Measurements from ENCODE around the gene TAS2R14.

TAS2R14 gene

DNA sequence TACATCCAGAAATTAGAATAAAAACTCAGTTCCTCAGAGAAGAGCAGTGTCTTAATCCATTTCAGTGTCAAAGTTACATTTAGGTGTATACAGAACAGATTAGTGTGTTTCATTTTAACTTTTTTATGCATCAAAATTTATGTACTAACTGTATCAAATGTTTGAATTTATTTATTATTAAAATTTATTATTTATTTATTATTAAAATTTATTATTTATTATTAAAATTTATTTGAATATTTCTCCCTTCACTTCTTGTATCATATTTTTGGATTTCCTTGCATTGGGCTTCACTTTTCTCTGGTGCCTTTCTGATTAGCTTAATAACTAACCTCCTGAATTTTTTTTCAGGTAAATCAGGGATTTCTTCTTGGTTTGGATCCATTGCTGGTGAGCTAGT lies 2.3 kb upstream of the TAS2R14 start:
- H3K4me3 ChIP-seq (ENCODE audit: low read length), result no peak overlapping the region
- TF ChIP-seq ZNF274 (IDR thresholded peaks at IDR 0.05; ENCODE audit: low read depth, low read length), result no peak

DNA sequence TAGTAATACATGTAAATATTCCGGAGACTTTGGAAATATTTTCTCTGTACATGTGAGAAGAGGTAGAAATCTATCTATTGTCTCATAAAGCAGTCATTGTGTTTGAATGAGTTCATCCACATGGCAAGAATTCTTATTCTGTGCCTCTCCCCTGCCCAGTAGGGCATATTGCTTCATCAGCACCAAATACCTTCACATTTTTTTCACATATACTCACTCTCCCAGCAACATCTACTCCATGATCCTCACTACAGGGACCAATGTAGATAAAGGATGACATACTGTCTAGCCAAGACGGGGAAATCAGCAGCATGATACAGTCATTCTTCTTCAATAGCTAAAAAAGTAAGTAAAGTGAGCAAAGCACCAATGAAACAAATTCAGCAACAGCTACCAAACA lies 1.3 kb upstream of the TAS2R14 start:
- H3K4me3 ChIP-seq (ENCODE audit: low read length), result no peak overlapping the region
- TF ChIP-seq ZNF274 (IDR thresholded peaks at IDR 0.05; ENCODE audit: low read depth, low read length), result no peak

DNA sequence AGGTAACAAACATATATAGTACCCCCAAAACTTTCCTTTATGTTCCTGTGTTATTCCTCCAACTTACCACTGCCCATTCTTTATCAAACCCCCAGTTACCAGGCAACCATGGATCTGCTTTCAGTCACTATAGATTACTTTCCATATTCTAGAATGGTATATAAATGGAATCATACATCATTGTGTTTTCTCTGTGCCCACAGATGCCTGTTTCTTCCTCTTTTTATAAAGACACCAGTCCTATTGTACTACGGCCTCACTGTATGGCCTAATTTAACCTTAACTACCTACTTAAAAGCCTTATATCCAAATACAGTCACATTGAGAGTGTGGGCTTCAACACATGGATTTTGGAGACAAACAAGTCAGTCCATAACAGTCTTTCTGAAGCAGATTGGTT lies 2.6 kb downstream of the TAS2R14 start:
- no peak overlapping the region for H3K4me3 ChIP-seq (ENCODE audit: low read length)
- no peak for TF ChIP-seq ZNF274 (IDR thresholded peaks at IDR 0.05; ENCODE audit: low read depth, low read length)

DNA sequence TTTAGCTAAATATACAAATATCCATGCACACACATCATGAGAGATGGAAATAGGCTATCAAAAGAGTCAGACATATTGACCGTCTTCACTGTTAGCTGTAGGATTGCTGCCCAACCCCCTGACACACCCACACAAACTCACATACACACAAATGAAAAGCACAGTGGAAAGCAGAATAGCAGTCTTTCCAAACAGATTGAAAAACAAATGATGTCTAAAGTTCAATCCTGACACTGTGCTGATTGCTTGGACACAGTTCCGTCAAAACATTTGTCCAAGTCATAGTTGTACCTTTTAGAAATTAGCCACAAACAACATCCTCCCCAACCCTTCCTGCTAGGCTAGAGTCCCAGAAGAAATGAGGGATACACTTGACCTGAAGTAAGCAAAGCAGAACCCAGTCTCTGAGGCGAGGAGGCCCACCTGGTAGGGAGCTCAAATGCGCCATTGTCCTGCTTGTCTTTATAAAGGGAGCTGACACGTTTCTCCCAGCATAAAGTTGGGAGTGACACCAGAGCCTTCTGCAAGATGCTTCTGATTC lies 10.2 kb downstream of the TAS2R14 start, which contains the start of gene PRH2:
TSS of gene PRH2 (plus strand) at position 491 of the 541 bp plus-strand sequence. CDS start at position 529, 38 bp downstream.
- TF ChIP-seq ZNF274 (IDR thresholded peaks at IDR 0.05; ENCODE audit: low read depth, low read length), result no peak
- no peak within 1 kb of the TSS for H3K4me3 ChIP-seq (ENCODE audit: low read length)

DNA sequence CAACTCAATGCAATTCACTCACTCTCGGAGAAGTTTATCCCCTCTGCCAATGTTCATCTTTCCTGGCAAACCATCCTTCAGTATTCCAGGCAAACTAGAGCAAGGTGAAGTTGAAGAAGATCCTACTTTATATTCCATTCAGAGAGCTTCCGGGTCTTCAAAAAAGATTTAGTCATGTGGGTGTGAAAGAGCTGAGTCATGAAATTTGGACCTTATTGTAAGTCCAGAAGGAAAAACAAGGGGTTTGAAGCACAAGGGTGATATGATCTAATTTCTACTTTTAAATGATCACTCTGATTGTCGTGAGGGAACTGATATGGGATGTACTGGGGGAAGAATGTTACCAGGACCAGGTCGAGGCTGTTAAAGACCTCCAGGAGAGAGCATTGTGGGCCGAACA lies 12.8 kb downstream of the TAS2R14 start:
- TF ChIP-seq ZNF274 (IDR thresholded peaks at IDR 0.05; ENCODE audit: low read depth, low read length), result no peak
- H3K4me3 ChIP-seq (ENCODE audit: low read length), result no peak overlapping the region

DNA sequence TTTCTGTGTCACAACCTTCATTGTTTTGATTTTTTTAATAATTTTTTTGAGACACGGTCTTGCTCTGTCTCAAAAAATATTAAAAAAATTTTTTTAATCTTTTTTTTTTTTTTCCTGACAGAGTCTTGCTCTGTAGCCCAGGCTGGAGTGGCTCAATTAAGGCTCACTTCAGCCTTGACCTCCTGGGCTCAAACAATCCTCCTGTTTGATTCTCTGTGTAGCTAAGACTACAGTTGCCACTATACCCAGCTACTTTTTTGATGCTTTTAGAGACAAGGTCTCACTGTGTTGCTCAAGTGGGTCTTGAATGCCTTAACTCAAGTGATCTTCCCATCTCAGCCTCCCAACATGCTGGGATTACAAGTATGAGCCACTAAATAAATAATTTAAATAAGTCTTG lies 19.3 kb downstream of the TAS2R14 start:
- no peak overlapping the region for H3K4me3 ChIP-seq (ENCODE audit: low read length)
- TF ChIP-seq ZNF274 (IDR thresholded peaks at IDR 0.05; ENCODE audit: low read depth, low read length), result no peak

DNA sequence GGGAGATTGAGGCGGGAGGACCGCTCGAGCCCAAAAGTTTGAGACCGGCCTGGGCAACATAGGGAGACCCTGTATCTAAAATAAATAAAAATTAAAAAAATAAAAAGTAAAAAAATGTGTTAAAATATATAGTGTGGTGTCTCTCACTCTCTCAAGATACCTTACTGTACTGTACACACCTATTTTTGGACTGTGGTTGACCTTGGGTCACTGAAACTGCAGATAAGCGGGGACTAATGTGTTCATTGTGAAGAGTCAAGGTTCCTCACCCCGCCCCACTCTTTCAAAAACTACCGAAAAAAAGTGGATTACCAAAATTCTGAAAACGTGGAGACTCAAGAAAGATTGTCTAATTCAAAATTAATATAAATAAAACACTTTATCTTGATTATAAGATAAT lies 28.7 kb downstream of the TAS2R14 start:
- H3K4me3 ChIP-seq (ENCODE audit: low read length), result no peak overlapping the region
- no peak for TF ChIP-seq ZNF274 (IDR thresholded peaks at IDR 0.05; ENCODE audit: low read depth, low read length)

DNA sequence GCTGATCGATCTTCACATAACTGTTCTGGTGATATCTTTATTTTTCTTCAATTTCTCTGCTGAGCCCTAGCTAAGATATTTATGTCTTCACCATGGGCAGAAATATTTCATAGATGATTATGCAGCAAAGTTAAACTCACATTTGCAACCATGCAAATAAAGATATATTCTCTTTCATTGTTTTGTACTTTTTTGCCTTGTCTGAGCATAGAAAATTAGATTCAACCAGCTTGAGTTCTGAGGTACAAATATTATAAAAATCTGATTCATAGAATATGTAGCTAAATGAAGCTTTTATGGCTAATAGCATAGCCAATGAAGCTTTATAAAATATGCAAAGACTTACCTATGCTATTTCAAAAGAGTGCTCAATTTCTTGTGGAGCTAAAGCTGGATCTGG lies 29.6 kb downstream of the TAS2R14 start, which contains the start of gene TAS2R13:
TSS of gene TAS2R13 (minus strand) at position 101 of the 400 bp plus-strand sequence. CDS start 264 bp downstream, outside the sequence.
- no peak for TF ChIP-seq ZNF274 (IDR thresholded peaks at IDR 0.05; ENCODE audit: low read depth, low read length)
- no peak within 1 kb of the TSS for H3K4me3 ChIP-seq (ENCODE audit: low read length)

DNA sequence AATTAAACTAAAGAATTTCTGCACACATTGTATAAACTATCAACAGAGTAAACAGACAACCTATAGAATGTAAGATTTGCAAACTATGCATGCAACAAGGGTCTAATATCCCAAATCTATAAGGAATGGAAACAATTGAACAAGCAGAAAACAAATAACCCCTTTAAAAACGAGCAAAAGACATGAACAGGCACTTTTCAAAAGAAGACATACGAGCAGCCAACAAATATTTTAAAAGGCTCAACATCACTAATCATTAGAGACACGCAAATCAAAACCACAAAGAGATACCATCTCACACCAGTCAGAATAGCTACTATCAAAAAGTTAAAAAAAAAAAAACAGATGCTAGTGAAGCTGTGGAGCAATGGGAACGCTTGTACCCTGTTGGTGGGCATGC lies 34.4 kb downstream of the TAS2R14 start:
- H3K4me3 ChIP-seq (ENCODE audit: low read length), result no peak overlapping the region
- TF ChIP-seq ZNF274 (IDR thresholded peaks at IDR 0.05; ENCODE audit: low read depth, low read length), result no peak

DNA sequence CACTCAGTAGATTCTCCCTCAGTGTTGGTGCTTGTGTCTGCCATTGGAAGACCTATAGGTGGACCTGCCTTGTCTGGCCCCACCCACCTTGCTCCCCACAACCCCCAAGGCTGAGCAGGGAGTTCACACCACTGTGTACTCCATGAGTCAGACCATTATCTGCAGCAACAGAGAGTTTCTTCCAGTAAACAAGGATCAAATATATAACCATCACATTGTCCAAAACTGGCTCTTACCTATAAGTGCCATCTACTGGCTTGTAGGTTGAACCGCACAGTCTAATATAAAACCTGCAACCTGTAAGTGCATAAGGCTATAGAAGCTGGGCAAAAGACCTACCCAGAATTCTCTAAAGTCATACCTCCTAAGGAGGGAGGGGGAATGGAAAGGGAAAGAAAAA lies 37.6 kb downstream of the TAS2R14 start:
- H3K4me3 ChIP-seq (ENCODE audit: low read length), result no peak overlapping the region
- TF ChIP-seq ZNF274 (IDR thresholded peaks at IDR 0.05; ENCODE audit: low read depth, low read length), result no peak

DNA sequence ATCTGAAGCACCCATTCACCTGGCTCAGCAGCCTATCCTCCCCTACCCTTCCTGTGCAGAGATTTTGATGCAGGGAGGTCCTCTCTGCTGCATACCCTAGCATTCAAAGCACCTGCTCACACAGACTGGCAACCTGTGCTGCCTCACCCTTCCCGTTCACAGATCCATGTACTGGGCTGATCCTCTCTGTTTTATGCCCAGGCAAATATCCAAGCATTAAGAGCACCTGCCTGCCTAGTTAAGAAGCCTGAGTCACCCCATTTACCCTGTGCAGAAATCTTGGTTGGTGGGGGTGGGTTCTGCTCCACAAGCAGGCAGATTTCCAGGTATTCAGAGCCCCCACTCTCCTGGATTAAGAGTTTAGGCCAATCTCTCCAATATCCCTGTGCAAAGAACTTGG lies 38.1 kb downstream of the TAS2R14 start:
- no peak overlapping the region for H3K4me3 ChIP-seq (ENCODE audit: low read length)
- no peak for TF ChIP-seq ZNF274 (IDR thresholded peaks at IDR 0.05; ENCODE audit: low read depth, low read length)

DNA sequence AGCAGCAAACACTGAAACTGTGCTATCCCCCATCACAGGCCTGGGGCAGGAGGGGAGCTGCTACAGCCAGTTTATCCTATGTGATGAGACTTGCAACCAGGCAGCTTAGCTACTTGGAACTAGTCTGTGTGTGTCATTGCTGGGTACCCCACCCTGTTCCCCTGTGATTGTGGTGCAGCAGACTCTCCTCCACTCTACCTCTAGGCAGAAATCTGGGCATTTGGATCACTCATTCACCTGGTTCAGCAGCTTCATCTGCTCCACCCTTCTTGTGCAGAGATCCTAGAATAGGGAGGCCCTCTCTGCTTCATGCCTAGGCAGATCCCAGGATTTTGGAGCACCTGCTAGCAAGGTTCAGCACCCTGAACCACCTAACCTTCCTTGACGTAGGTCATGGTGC lies 38.5 kb downstream of the TAS2R14 start:
- no peak for TF ChIP-seq ZNF274 (IDR thresholded peaks at IDR 0.05; ENCODE audit: low read depth, low read length)
- H3K4me3 ChIP-seq (ENCODE audit: low read length), result no peak overlapping the region

DNA sequence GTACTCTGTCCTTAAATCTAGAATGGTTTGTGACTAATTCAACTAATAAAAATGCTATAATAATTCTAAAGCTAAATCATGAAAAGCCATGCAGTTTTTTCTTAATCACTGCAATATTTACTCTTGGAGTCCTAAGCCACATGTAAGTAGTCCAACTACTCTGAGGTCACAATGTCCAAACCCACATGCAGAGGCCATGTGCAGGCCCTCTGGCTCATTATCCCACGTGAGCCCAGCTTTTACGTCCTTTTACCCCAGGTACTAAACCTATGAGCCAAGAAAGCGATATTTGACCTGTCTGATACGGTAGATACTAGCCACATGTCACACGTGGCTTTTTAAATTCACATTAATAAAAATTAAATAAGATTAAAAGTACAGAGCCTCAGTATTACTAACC lies 42.2 kb downstream of the TAS2R14 start:
- H3K4me3 ChIP-seq (ENCODE audit: low read length), result no peak overlapping the region
- no peak for TF ChIP-seq ZNF274 (IDR thresholded peaks at IDR 0.05; ENCODE audit: low read depth, low read length)

DNA sequence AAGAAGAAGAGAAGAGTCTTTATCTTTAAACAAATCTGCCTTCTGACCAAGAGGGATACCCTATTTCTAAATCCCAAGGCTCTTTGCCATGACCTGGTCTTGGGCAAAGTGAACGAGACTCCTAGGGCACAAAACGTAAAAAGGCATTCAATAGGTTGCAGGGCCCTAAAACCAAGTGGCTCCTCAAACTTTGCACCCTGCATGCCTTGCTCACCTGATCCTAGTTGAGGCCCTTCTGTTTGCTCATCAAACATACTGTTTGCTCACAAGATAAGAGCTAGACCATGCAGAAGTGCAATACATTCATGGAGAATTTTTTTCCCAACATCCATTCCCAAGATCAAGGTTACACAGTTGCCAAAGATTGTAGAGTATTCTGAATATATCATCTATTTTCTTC lies 47.1 kb downstream of the TAS2R14 start:
- no peak for TF ChIP-seq ZNF274 (IDR thresholded peaks at IDR 0.05; ENCODE audit: low read depth, low read length)
- H3K4me3 ChIP-seq (ENCODE audit: low read length), result no peak overlapping the region

DNA sequence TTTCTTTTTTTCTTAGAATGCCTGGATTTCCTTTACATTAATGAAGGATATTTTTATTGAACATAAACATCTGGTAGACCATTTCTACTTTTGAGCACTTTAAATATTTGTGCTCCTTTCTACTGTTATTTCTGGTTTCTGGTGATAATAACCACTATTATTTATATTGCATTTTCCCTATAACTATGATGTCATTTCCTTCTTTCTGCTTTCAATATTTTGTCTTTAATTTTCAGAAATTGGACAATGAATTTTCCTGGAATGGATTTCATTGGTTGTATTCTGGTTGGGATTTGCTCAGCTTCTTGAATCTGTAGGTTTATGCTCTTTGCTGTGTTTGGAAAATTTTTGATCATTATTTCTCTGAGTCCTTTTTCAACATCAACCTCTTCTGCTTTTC lies 49.8 kb downstream of the TAS2R14 start:
- H3K4me3 ChIP-seq (ENCODE audit: low read length), result no peak overlapping the region
- TF ChIP-seq ZNF274 (IDR thresholded peaks at IDR 0.05; ENCODE audit: low read depth, low read length), result no peak
